Activated gamma-delta T cell (primary cell): Measurements from ENCODE around the gene RNF41.
"Not testable (repeated sequence)": the region's sequence is repeated elsewhere in the genome, so short reads cannot be mapped to it uniquely, and the experiment has no call there.

Experiments
- DNase-seq: peaks from one replicate; lab custom pipeline; 2025; lab: John Stamatoyannopoulos, UW

The RNF41 gene

GRCh38 chr12:56208006-56208405 lies 13.7 kb downstream of the RNF41 start:
- no peak for DNase-seq

DNA sequence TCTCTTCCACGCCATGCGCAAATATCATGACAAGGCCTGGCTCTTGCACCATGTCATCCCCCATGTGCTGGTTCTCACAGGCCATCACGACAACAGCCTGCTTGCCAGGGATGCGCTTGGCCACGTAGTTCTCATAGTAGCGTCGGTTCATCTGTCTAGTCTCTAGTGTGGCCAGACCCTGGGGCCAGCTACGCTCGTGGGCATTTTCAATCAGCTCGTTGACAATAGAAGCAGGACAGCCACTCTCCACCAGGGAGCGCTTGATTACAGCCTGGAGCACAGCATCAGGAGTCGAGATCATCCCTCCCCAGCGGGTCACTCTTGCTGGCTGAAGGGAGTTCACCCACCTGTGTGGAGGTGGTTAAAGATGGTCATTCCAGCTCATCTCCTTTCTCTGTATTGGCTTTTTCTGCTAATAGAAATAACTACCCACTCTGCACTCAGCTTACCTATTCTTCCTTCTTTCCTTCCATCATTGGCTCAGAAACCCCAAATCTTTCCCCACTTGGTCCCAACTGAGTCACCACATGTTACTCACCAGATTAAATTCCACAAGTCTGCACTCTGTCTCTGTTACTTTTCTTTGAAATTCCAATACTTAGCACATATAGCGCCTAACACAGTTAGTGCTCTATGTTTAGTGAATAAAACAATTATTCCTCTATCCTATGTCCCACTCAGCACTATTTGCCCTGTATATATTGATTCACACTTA lies 15.1 kb downstream of the RNF41 start:
- no peak for DNase-seq

GRCh38 chr12:56205445-56205844 lies 16.3 kb downstream of the RNF41 start:
- no peak for DNase-seq

GRCh38 chr12:56204275-56204674 lies 17.4 kb downstream of the RNF41 start:
- DNase-seq, result no peak

DNA sequence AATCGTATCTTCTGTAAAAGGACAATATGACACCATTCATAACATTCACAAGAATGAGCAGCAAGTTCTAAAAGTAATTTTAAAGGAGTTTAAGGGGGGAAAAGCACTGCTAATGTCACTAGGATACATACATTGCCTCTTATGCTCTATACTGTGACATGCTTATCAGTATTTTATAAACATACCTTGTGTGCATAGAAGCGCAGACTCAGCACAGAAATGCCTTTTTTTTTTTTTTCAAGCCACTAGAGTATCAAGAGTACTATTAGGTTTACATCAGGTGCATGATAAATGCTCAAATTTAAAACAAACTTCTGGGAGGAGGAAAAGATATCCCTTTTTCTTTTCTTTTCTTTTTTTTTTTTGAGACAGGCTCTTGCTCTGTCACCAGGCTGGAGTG lies 18.9 kb downstream of the RNF41 start:
- no peak for DNase-seq

- no peak for DNase-seq
These were observed 19.4 kb downstream of the RNF41 start for GRCh38 chr12:56202366-56202765.

- no peak for DNase-seq
These were observed 22.9 kb downstream of the RNF41 start for GRCh38 chr12:56198836-56199235.

- DNase-seq, result no peak
These were observed 23.6 kb downstream of the RNF41 start for GRCh38 chr12:56197921-56198635.

- not testable (repeated sequence) for DNase-seq
These were observed 24.7 kb downstream of the RNF41 start for GRCh38 chr12:56196818-56197550.

DNA sequence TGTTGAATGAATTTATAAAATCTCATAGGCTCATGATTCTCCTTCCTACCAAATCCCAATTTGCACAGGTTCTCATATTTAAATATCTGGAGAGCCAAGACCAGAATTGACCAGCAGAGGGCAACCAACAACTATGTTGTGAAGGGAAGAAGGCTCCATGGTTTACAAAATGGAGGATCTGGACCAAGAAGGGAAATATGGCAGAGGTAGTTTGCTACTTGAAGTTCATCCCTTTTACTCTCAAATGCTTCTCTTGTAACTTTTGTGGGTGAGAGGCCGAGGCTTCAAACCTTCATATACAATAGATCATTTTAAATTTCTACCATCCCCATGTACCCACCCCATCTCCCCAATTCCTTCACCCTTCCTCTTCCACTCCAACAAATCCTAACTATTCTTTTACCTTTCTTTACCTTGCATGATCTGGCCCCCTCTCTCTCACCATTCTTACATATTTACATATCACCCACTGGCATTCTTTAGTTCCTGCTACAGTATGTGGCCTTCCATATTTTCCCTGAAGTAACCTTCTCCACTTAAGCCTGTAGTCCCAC lies 28.6 kb downstream of the RNF41 start:
- DNase-seq, result no peak

- DNase-seq, result no peak
These were observed 29.1 kb downstream of the RNF41 start for GRCh38 chr12:56192582-56192981.

DNA sequence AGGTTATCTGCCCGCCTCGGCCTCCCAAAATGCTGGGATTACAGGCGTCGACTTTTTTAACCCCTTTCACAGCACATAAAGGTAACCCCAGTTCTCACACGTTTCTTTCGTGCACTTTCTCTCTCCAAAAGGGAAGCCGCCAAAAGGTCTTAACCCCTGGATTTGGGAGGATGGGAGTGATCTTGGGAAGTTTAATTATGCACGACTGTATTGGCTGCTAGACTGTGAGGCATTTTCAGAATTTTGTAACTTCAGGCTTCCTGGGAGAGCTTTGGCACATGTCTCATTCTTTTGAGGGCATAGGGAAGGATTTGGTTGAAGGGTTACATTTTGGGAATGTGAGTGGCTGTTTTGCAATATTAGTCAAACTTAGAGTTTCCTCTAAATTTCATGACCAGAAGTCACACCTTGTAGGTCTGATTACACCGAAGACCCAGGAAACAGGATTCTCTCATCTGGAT lies 31.0 kb downstream of the RNF41 start:
- DNase-seq, result no peak

DNA sequence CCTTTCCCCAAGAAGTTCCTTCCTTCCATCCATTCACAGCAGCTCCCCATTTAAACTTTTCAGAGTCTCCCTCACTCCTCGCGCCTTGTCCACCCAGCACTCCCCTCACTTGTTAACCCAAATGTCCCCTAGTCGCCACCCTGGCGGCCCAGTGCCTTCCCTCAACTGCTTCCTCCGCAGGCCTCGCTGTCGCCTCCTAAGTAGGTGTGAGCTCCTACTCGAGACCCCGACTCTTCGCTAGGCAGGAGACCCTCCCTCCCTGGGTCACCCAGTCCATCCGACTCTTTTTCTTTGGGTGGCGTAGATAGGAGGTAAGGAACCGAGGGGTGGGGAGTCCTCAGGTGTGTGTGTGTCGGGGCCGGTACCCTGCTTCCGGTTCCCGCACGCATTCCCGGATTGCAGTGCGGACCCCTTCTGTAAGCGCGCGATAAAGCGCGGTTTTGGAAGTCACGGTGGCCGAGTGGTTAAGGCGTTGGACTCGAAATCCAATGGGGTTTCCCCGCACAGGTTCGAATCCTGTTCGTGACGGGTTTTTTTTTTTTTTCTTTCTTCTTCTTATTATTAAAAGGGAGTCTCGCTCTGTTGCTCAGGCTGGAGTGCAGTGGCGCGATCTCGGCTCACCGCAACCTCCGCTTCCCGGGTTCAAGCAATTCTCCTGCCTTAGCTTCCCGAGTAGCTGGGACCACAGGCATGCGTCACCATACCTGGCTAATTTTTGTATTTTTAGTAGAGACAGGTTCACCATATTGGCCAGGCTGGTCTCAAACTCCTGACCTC lies 31.6 kb downstream of the RNF41 start:
- peak; percentile 36 for DNase-seq

DNA sequence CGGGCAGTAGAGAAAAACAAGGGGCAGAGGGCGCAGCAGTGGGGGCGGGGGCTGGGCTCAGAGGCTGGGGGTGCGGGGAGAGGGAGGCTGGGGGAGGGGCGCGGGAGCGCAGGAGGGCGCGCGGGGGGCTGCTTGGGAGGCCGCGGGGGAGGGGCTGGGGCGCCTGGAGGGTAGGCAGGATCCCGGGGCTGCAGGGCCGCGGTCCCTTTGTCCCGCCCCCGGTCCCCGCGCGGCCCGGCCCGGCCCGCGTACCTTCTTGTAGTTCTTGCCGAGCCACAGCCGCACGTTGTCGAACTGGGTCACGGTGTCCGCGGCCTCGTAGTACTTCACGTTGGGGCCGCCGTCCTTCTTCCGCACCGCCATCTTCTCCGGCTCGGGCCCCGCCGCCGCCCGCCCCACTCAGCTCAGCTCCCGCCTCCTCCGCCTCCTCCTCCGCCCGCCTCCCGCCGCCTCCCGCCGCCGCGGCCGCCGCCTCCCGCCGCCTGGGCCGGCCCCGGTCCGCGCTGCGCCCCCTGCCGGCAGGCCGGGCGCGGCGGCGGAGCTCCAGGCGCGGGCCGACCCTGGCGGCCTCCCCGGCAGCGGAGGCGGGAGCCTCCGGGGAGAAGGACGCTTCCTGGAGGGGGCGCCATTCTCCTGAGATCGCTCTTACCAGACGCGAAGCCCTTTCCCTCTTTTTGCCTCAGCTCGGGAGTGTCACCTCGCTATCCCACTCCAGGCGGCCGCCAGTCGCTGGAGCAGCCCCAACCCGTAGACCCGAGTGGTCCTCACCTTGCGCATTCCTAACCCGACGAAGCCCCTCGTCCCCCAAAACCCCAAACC lies 32.4 kb downstream of the RNF41 start, which contains the start of gene SMARCC2:
SMARCC2 (minus strand) TSS at position 385 of the 819 bp plus-strand sequence; CDS start at position 363, 22 bp downstream.
- peak; percentile 82 for DNase-seq

DNA sequence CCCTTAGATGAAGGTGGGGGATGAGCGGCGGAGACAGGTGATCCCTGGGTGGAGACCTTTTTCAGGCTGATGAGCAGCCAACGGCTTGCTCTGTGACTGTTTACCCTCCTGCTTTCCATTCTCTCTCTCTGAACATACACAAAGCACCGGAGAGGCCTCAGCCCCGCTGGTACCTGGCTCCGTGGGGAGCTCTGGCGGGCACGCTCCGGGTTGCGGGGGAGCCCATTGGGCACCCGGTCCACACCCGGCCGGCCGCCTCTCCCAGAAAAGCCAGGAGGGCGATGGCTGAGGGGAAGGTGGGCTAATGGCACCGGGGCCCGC lies 33.0 kb downstream of the RNF41 start:
- DNase-seq, result no peak

GRCh38 chr12:56188131-56188777 lies 33.5 kb downstream of the RNF41 start:
- no peak for DNase-seq

GRCh38 chr12:56186957-56187356 lies 34.8 kb downstream of the RNF41 start:
- no peak for DNase-seq

GRCh38 chr12:56178347-56178746 lies 43.4 kb downstream of the RNF41 start:
- DNase-seq, result no peak

- no peak for DNase-seq
These were observed 48.9 kb downstream of the RNF41 start for GRCh38 chr12:56172839-56173238.

DNA sequence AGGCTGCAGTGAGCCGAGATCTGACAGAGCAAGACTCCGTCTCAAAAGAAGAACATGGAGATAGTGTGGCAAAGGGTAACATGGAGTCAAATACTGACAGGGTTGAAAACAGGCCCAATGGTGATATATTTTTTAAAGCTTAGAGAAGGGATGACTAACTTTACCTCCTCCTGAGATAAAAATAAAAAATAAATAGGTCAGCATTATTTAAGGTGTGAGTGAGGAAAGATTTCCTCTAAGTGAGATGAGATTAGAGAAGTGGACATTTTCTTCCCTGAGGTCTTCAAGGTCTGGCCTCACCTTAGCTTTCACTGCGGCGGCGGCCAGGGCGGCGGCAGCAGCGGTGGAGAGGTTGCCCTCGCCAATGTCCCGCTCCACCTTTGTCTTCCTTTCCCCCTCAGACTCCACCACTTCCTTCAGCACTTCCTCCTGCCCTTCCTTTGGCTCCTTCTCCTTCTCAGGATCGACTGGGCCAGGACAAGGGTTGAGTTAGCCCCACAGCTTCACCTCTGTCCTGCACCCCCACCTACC lies 52.4 kb downstream of the RNF41 start:
- no peak for DNase-seq
